Keratinocyte (primary cell): Measurements from ENCODE around the gene ZNF24.

ENCODE experiments used
- CTCF ChIP-seq, 3 experiments: IDR thresholded peaks in 1 of 3; conservative IDR thresholded peaks in 1 of 3; optimal IDR thresholded peaks in 1 of 3; 2 replicates in 2 of 3; 3 replicates in 1 of 3; pipeline versions ENCODE3 to v1.5.1; 2011; ENCODE audit warnings: low read length in 3 of 3, mild to moderate bottlenecking in 3 of 3, moderate library complexity in 2 of 3, control low read depth in 1 of 3, inconsistent platforms in 1 of 3; ENCODE audit not compliant: insufficient read depth in 2 of 3; ENCODE audit errors: extremely low read depth in 1 of 3
- EZH2 ChIP-seq: IDR thresholded peaks from one replicate; pipeline ENCODE4 v1.6.1; 2012; ENCODE audit warnings: inconsistent platforms, mild to moderate bottlenecking, low read length, moderate library complexity

- no peak for TF ChIP-seq EZH2
- TF ChIP-seq CTCF (optimal IDR thresholded peaks at IDR 0.05 in 1 of 3, IDR thresholded peaks at IDR 0.05 in 1 of 3, conservative IDR thresholded peaks at IDR 0.05 in 1 of 3; ENCODE audit: extremely low read depth in 1 of 3, insufficient read depth in 2 of 3, low read length in 3 of 3), result no peak
Observed at GRCh38 chr18:35328868-35329267, 15.4 kb downstream of the ZNF24 start.
